T-cell (primary cell): ENCODE measurements around the gene LCN2. TPM values are rescaled to one million over a fixed set of nuclear protein-coding genes. Genes with fewer than 3 reads are reported as not detected.
A peak's percentile ranks its signal among the peaks of the same experiment; 100 is the strongest.

ENCODE experiments used
- ATAC-seq, 4 experiments: fragments of 200-7000 bp in 3 of 4; fragments of 150-1000 bp in 1 of 4; cut with Tn5 transposase; replicated peaks in 1 of 4; 1 replicate in 3 of 4; 2 replicates in 1 of 4; pipeline ENCODE4 v1.10.0; 2021; ENCODE audit warnings: moderate library complexity in 3 of 4, mild to moderate bottlenecking in 2 of 4, moderate number of reproducible peaks in 1 of 4
- CTCF ChIA-PET, 2 donors: fragments of 300-600 bp; sonication (Branson Sonifier 250); formaldehyde crosslinking; loops; one replicate each; lab custom pipeline; 2022; ENCODE audit warnings: antibody characterized with exemption in 2 of 2; lab: Charles Lee
- POLR2A ChIA-PET, 2 donors: fragments of 300-600 bp; sonication (Branson Sonifier 250); formaldehyde crosslinking; loops; one replicate each; lab custom pipeline; 2022; ENCODE audit warnings: antibody characterized with exemption in 2 of 2; lab: Charles Lee
- DNase-seq, 35 experiments: peaks; one replicate each; pipeline versions ENCODE4 v3.0.0 to v3.0.0-alpha.2; 2013 to 2023
- H3K27ac ChIP-seq: one replicate; pipeline ENCODE4 v1.5.1; 2013; ENCODE audit warnings: low read length
- H3K27me3 ChIP-seq, 2 experiments: replicated peaks in 1 of 2; 1 replicate in 1 of 2; 2 replicates in 1 of 2; pipeline versions ENCODE4 v1.6.1 to v1.7.0; 2013; ENCODE audit warnings: low read length in 1 of 2, mixed read lengths in 1 of 2; ENCODE audit not compliant: control insufficient read depth in 2 of 2, insufficient read depth in 2 of 2; ENCODE audit errors: extremely low read depth in 1 of 2
- H3K36me3 ChIP-seq, 2 donors: 1 replicate in 1 of 2; 2 replicates in 1 of 2; pipeline versions ENCODE4 v1.6.1 to v1.7.0; 2013; ENCODE audit warnings: low read length in 1 of 2; ENCODE audit not compliant: control insufficient read depth in 2 of 2, insufficient read depth in 1 of 2; ENCODE audit errors: extremely low read depth in 1 of 2
- H3K4me1 ChIP-seq, 2 experiments: 1 replicate in 1 of 2; 2 replicates in 1 of 2; pipeline versions ENCODE4 v1.6.1 to v1.7.0; 2013; ENCODE audit warnings: low read length in 2 of 2, mixed read lengths in 1 of 2; ENCODE audit not compliant: insufficient read depth in 2 of 2, control insufficient read depth in 1 of 2; ENCODE audit errors: extremely low read depth in 1 of 2
- H3K4me3 ChIP-seq, 2 donors: 1 replicate in 1 of 2; 2 replicates in 1 of 2; pipeline versions ENCODE4 v1.5.1 to v1.7.0; 2013; ENCODE audit warnings: mild to moderate bottlenecking in 2 of 2, low read length in 1 of 2, moderate library complexity in 1 of 2; ENCODE audit not compliant: control insufficient read depth in 1 of 2; ENCODE audit errors: extremely low read depth in 1 of 2
- H3K9me3 ChIP-seq: 2 replicates; pipeline ENCODE4 v1.7.0; 2013
- H3K27ac Mint-ChIP-seq, 2 donors: one replicate each; pipeline ENCODE4 v1.8.0; 2020 to 2021; ENCODE audit warnings: mild to moderate bottlenecking in 2 of 2, mixed read lengths in 2 of 2
- H3K27me3 Mint-ChIP-seq, 2 donors: one replicate each; pipeline ENCODE4 v1.8.0; 2021 to 2022; ENCODE audit warnings: mixed read lengths in 2 of 2
- H3K36me3 Mint-ChIP-seq: one replicate; pipeline ENCODE4 v1.8.0; 2021; ENCODE audit warnings: mixed read lengths
- H3K4me1 Mint-ChIP-seq, 3 donors: one replicate each; pipeline ENCODE4 v1.8.0; 2020 to 2022; ENCODE audit warnings: mixed read lengths in 3 of 3, mild to moderate bottlenecking in 1 of 3
- H3K4me3 Mint-ChIP-seq, 3 donors: one replicate each; pipeline ENCODE4 v1.8.0; 2020 to 2022; ENCODE audit warnings: mild to moderate bottlenecking in 3 of 3, mixed read lengths in 3 of 3, moderate library complexity in 3 of 3
- H3K9me3 Mint-ChIP-seq, 3 donors: one replicate each; pipeline ENCODE4 v1.8.0; 2020 to 2022; ENCODE audit warnings: mixed read lengths in 3 of 3
- WGBS: methylation state at CpG from one replicate; pipeline ENCODE4 v1.1.5; 2013; ENCODE audit warnings: missing lambda C conversion rate; ENCODE audit not compliant: insufficient coverage; 5-methylcytosine and 5-hydroxymethylcytosine counted together
- total RNA-seq, 35 experiments: library from RNA in 6 of 35; stranded (reverse) in 6 of 35; fragments of 120-200 nt in 1 of 35; gene quantifications; one replicate each; pipeline versions ENCODE4 v1.2.1 to v1.2.4 and lab custom pipeline; 2013 to 2026

LCN2 gene
- total RNA-seq, 5 donors from 2014 or later (not counting 1 experiment from before 2014, with no cell fraction given) = not detected

- no peaks in the 10 kb centered on the region for H3K9me3 Mint-ChIP-seq
- H3K27ac Mint-ChIP-seq = peak overlapping the region; percentile 11 to 57
- Histone ChIP-seq H3K27ac (no peak overlapping the region), H3K4me3 (no peak overlapping the region), H3K4me1 (no peaks in the 10 kb centered on the region), H3K36me3 (peaks cover 27 to 55% of the 10 kb centered on the region in 2 donors), H3K27me3 (no peaks in the 10 kb centered on the region), H3K9me3 (no peaks in the 10 kb centered on the region)
- POLR2A ChIA-PET = interaction anchor here in 1 of 2 donors (0.6 kb wide), 1 partner anchor 811 kb away, joined by 3 read pairs; no protein-coding TSS in a partner anchor
- no peak for ATAC-seq
- no peak for DNase-seq
- H3K27me3 Mint-ChIP-seq = no peaks in the 10 kb centered on the region
- CTCF ChIA-PET = no interaction called here
- 89% methylated on average over 7 of the region's 8 CpGs for WGBS
- peaks cover 33% of the 10 kb centered on the region for H3K36me3 Mint-ChIP-seq
- H3K4me3 Mint-ChIP-seq = no peak overlapping the region
- no peaks in the 10 kb centered on the region for H3K4me1 Mint-ChIP-seq
These were observed 20.2 kb downstream of the LCN2 start for GRCh38 chr9:128169492-128169891.

DNA sequence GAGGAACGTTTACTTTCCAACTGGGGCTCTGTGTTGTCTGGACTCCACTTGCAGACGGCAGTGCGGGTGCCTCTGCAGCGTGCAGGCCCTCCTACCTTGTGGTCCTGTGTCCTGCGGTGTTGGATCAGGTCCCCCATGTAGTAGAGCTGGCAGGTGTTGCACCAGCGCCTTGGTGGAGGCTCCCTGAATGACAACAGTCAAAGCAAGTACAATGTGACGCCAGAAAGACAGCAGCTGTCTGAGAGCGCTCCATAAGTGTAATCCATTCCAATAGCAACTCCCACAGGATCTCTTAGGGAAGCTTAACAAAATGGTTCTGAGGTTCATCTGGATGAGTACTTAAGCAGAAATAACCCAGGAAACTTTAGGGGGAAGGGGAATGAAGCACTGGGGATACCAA is 20.7 kb downstream of the LCN2 start:
- CTCF ChIA-PET = no interaction called here
- H3K27me3 ChIP-seq = no peaks in the 10 kb centered on the region
- 95% methylated on average over 6 of the region's 8 CpGs for WGBS
- H3K27ac ChIP-seq = no peak overlapping the region
- Mint-ChIP-seq H3K4me3 (no peak overlapping the region), H3K36me3 (peaks cover 35% of the 10 kb centered on the region), H3K27ac (no peak overlapping the region), H3K4me1 (no peaks in the 10 kb centered on the region), H3K27me3 (no peaks in the 10 kb centered on the region), H3K9me3 (no peaks in the 10 kb centered on the region)
- POLR2A ChIA-PET = interaction anchor here in 1 of 2 donors (0.6 kb wide), 1 partner anchor 811 kb away, joined by 3 read pairs; no protein-coding TSS in a partner anchor
- peaks cover 24 to 54% of the 10 kb centered on the region in 2 donors for H3K36me3 ChIP-seq
- no peaks in the 10 kb centered on the region for H3K9me3 ChIP-seq
- H3K4me3 ChIP-seq = no peak overlapping the region
- ATAC-seq = no peak
- H3K4me1 ChIP-seq = no peaks in the 10 kb centered on the region
- DNase-seq = no peak

- DNase-seq = no peak
- H3K27ac ChIP-seq = no peak overlapping the region
- no peak for ATAC-seq
- peaks cover 21 to 60% of the 10 kb centered on the region in 2 donors for H3K36me3 ChIP-seq
- H3K27me3 Mint-ChIP-seq = no peaks in the 10 kb centered on the region
- no peaks in the 10 kb centered on the region for H3K4me1 ChIP-seq
- H3K27ac Mint-ChIP-seq = no peak overlapping the region
- no peak overlapping the region for H3K4me3 ChIP-seq
- H3K36me3 Mint-ChIP-seq = peaks cover 37% of the 10 kb centered on the region
- H3K4me3 Mint-ChIP-seq = no peak overlapping the region
- H3K4me1 Mint-ChIP-seq = no peaks in the 10 kb centered on the region
- no peaks in the 10 kb centered on the region for H3K9me3 ChIP-seq
- no peaks in the 10 kb centered on the region for H3K27me3 ChIP-seq
- WGBS = no CpG with 5 or more reads among the region's 4 CpGs
- ChIA-PET POLR2A (no interaction called here), CTCF (no interaction called here)
- H3K9me3 Mint-ChIP-seq = no peaks in the 10 kb centered on the region
These were observed 24.8 kb downstream of the LCN2 start for GRCh38 chr9:128174062-128174461.

- Histone ChIP-seq H3K27ac (no peak overlapping the region), H3K4me3 (no peak overlapping the region), H3K36me3 (peaks cover 17 to 58% of the 10 kb centered on the region in 2 donors), H3K4me1 (no peaks in the 10 kb centered on the region), H3K9me3 (no peaks in the 10 kb centered on the region), H3K27me3 (no peaks in the 10 kb centered on the region)
- CTCF ChIA-PET = no interaction called here
- Mint-ChIP-seq H3K36me3 (peaks cover 38% of the 10 kb centered on the region), H3K9me3 (no peaks in the 10 kb centered on the region), H3K4me3 (no peak overlapping the region), H3K27ac (no peak overlapping the region), H3K4me1 (no peaks in the 10 kb centered on the region), H3K27me3 (no peaks in the 10 kb centered on the region)
- ATAC-seq = no peak
- POLR2A ChIA-PET = no interaction called here
- no peak for DNase-seq
- WGBS = no CpG with 5 or more reads among the region's 8 CpGs
These were observed 25.9 kb downstream of the LCN2 start for GRCh38 chr9:128175102-128175563.

- Mint-ChIP-seq H3K4me1 (no peaks in the 10 kb centered on the region), H3K27me3 (no peaks in the 10 kb centered on the region), H3K27ac (no peak overlapping the region), H3K4me3 (no peak overlapping the region), H3K36me3 (peaks cover 38% of the 10 kb centered on the region), H3K9me3 (no peaks in the 10 kb centered on the region)
- Histone ChIP-seq H3K27me3 (no peaks in the 10 kb centered on the region), H3K9me3 (no peaks in the 10 kb centered on the region), H3K4me3 (no peak overlapping the region), H3K36me3 (peaks cover 17 to 62% of the 10 kb centered on the region in 2 donors), H3K27ac (no peak overlapping the region), H3K4me1 (no peaks in the 10 kb centered on the region)
- ChIA-PET CTCF (no interaction called here), POLR2A (no interaction called here)
- DNase-seq (no peak), ATAC-seq (no peak)
- 100% methylated on average over 1 of the region's 2 CpGs for WGBS
These were observed 26.5 kb downstream of the LCN2 start for GRCh38 chr9:128175726-128176125.

GRCh38 chr9:128178806-128179431 is 29.7 kb downstream of the LCN2 start:
- Histone ChIP-seq H3K36me3 (peaks cover 24 to 75% of the 10 kb centered on the region in 2 donors), H3K4me3 (no peak overlapping the region), H3K27ac (no peak overlapping the region), H3K27me3 (no peaks in the 10 kb centered on the region), H3K9me3 (no peaks in the 10 kb centered on the region), H3K4me1 (no peaks in the 10 kb centered on the region)
- ChIA-PET POLR2A (no interaction called here), CTCF (no interaction called here)
- Mint-ChIP-seq H3K27ac (no peak overlapping the region), H3K36me3 (peaks cover 50% of the 10 kb centered on the region), H3K4me1 (no peaks in the 10 kb centered on the region), H3K9me3 (no peaks in the 10 kb centered on the region), H3K27me3 (no peaks in the 10 kb centered on the region), H3K4me3 (no peak overlapping the region)
- no peak for ATAC-seq
- DNase-seq = no peak
- 98% methylated on average over 11 of the region's 11 CpGs for WGBS
